Breast epithelium (tissue), 3 donors: ENCODE results near the gene ARHGEF28.

Experiments used
- POLR2A ChIP-seq: fragments of 450-650 bp; IDR thresholded peaks from one replicate; pipeline ENCODE4 v1.6.1; 2016; ENCODE audit warnings: antibody characterized with exemption, mild to moderate bottlenecking, moderate library complexity
- TF ChIP-seq, protein P1 (sequence below), 3 donors: fragments of 450-650 bp; IDR thresholded peaks; one replicate each; pipeline ENCODE4 v1.5.1; 2016 to 2017; ENCODE audit warnings: antibody characterized with exemption in 3 of 3, mild to moderate bottlenecking in 3 of 3, moderate library complexity in 3 of 3

DNA sequence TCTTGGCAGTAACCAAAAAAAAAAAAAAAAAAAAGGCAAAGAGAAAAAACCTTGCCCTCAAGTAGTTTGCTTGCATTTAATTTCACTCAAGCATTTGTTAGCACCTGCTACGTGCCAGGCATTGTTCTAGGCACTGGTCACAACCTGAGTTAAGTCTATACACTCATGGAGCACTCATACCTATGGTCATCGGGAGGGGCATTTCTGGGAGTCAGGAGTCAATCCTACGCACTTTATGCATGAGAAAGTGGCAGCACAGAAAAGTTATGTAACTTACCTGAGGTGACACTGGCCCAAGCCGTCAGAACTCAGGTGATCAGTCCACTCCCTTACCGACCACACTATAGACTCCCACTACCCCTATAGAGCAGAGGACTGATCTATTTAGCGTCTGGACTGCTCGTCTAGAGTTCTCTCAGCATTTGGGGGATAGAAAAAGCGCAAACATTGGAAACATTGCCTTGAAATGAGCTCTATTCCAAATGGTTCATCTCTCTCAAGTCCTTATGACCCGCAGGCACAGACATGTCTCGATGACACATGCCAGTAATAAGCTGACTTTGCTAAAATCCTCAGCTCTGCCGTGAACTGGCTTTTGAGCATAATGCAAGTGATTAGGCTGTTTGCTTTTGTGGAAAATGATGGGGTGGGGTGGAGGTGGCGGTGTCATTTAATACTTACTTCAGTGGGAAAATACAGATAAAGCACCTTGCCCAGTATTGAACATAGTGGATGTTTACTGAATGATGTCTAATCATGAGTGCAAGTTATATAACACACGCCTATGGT lies 160.2 kb downstream of the ARHGEF28 start:
- TF ChIP-seq, protein P1, sequence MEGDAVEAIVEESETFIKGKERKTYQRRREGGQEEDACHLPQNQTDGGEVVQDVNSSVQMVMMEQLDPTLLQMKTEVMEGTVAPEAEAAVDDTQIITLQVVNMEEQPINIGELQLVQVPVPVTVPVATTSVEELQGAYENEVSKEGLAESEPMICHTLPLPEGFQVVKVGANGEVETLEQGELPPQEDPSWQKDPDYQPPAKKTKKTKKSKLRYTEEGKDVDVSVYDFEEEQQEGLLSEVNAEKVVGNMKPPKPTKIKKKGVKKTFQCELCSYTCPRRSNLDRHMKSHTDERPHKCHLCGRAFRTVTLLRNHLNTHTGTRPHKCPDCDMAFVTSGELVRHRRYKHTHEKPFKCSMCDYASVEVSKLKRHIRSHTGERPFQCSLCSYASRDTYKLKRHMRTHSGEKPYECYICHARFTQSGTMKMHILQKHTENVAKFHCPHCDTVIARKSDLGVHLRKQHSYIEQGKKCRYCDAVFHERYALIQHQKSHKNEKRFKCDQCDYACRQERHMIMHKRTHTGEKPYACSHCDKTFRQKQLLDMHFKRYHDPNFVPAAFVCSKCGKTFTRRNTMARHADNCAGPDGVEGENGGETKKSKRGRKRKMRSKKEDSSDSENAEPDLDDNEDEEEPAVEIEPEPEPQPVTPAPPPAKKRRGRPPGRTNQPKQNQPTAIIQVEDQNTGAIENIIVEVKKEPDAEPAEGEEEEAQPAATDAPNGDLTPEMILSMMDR (IDR thresholded peaks at IDR 0.05) = no peak
- no peak for TF ChIP-seq POLR2A
